ENCODE measurements around the gene FAM89A. TPM values are rescaled to one million over a fixed set of nuclear protein-coding genes. Genes with fewer than 3 reads are reported as not detected.

The FAM89A gene
- total RNA-seq, 4 donors from 2014 or later: 8.0 to 27.0 (median 17.1) TPM

DNA sequence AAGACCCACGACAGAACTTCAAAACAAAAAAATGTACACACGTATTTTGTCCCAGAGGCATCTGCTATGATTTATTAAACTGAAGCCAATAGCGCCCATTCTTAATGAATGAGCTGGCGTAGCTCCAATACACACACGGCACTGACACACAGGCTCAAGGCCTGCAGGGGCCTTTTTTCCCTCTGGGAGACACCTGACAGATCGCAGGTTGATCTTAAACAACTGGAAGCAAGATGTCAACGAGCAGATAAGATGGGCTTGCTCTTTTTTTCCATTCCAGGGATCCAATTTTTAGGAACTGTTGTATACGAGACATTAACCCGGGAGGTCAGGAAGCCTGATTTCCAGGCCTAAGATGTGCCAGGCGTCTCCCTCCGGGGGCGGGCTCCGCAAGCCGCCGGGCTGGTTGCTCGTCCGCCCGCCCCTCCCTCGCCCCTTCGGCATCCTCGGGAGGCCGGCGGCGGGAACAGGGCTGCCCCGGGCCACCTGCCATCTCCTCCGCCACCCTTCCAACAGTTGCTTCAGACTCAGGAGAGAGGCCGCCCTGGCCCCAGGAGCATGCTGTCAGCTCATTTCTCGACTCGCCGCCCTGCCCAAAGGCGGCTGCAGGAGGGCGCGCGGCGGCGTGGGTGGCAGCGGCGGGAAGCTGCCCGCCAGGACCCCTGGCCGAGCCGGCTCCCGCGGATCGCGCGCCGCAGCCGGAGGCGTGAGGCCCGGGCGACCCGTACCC, 62.1 kb downstream of the FAM89A start:
- peak; percentile 44 to 51 for DNase-seq
- peaks cover 0 to 4% of the 10 kb centered on the region in 2 donors for H3K36me3 ChIP-seq
- no peaks in the 10 kb centered on the region for H3K27me3 ChIP-seq
- peak overlapping the region; percentile 17 to 69 (median 55) for H3K4me3 ChIP-seq (replicated peaks in 1 of 3)
- intact Hi-C loops (cut with DNase I): loop anchor here (5.0 to 10.0 kb wide), 2 partner anchors 67 to 181 kb away; partner anchors contain the start of gene FAM89A
- H3K27ac ChIP-seq: peak overlapping the region in 2 of 3 donors; percentile 24 to 44
- WGBS, 2 donors: 2 to 9% methylated on average over 14 to 43 of the region's 52 CpGs
- TF ChIP-seq POLR2A (IDR thresholded peaks at IDR 0.05): no peak
- TF ChIP-seq, protein P1, sequence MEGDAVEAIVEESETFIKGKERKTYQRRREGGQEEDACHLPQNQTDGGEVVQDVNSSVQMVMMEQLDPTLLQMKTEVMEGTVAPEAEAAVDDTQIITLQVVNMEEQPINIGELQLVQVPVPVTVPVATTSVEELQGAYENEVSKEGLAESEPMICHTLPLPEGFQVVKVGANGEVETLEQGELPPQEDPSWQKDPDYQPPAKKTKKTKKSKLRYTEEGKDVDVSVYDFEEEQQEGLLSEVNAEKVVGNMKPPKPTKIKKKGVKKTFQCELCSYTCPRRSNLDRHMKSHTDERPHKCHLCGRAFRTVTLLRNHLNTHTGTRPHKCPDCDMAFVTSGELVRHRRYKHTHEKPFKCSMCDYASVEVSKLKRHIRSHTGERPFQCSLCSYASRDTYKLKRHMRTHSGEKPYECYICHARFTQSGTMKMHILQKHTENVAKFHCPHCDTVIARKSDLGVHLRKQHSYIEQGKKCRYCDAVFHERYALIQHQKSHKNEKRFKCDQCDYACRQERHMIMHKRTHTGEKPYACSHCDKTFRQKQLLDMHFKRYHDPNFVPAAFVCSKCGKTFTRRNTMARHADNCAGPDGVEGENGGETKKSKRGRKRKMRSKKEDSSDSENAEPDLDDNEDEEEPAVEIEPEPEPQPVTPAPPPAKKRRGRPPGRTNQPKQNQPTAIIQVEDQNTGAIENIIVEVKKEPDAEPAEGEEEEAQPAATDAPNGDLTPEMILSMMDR (IDR thresholded peaks at IDR 0.05): no peak
- H3K4me1 ChIP-seq: peaks cover 10 to 16% of the 10 kb centered on the region in 2 donors
- no peaks in the 10 kb centered on the region for H3K9me3 ChIP-seq

DNA sequence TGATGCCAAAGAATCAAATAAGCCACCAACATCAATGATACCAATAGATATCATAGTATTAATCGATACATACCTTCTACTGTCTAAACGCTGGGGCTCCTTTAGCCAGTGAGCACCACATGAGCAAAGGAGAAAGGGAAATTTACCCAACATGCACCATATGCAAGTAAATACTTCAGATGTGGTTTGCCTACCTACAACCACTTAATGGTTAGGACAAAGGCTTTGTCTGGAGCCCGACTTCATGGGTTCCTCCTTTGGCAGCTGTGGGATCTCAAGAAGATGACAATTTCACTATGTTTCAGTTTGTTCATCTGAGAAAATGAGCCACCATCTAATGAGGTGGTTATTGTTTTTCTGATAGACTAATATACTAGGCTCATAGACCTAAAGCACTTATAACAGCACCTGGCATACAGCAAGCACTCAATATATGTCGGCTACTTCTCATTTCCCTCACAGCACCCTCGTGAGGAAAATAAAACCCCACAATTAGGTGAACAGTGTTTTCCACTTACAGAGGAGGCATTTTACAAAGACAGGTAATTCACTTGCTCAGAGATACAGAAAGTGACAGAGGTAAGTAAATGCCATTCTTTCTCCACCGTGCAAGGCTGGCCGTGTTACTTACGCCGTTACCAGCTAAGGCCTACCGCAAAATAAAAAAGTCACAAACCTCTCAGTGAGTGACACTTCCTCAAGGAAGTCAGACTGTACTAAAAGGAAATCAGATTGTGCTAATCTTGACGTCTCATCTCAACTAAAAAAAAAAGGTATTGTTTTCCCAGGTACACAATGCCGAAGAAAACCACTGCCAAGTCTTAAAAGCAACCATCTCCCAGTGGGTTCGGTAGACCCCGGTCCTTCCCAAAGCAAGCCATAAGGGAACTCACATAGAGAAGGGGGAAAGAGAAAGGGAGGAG, 63.0 kb downstream of the FAM89A start:
- peaks cover 10 to 16% of the 10 kb centered on the region in 2 donors for H3K4me1 ChIP-seq
- no peaks in the 10 kb centered on the region for H3K9me3 ChIP-seq
- TF ChIP-seq, protein P1 (IDR thresholded peaks at IDR 0.05): no peak
- no peak for TF ChIP-seq POLR2A (IDR thresholded peaks at IDR 0.05)
- peaks cover 0 to 4% of the 10 kb centered on the region in 2 donors for H3K36me3 ChIP-seq
- DNase-seq: no peak
- H3K4me3 ChIP-seq (replicated peaks in 1 of 3): peak overlapping the region in 1 of 3 donors; percentile 69
- no peaks in the 10 kb centered on the region for H3K27me3 ChIP-seq
- 62 to 64% methylated on average over 14 of the region's 14 CpGs for WGBS, 2 donors
- H3K27ac ChIP-seq: peak overlapping the region in 2 of 3 donors; percentile 24 to 44
- intact Hi-C loops (cut with DNase I): loop anchor here (5.0 to 10.0 kb wide), 2 partner anchors 68 to 180 kb away; partner anchors contain the start of gene FAM89A

DNA sequence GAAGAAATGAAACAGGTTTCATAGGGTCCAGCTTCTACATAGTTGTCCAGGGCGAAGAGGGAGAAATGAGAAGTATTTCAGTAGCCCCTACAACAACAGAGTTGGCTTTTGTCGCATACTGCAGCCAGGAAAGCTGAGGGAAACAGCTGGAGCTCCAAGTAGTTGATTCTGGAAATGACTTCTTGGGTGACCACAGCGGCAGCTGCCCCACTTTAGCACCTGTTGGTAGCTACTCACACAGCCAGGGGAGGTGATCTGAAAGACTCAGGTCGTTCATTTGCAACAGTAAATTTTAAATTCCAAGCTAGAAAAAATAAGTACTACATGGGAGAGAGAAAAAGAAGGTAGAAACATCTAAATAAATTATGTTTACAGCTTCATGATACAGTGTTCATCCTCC, 63.7 kb downstream of the FAM89A start:
- no peak overlapping the region for H3K27ac ChIP-seq
- WGBS, 2 donors: 90 to 97% methylated on average over 4 of the region's 4 CpGs
- TF ChIP-seq, protein P1 (IDR thresholded peaks at IDR 0.05): no peak
- no peak for TF ChIP-seq POLR2A (IDR thresholded peaks at IDR 0.05)
- no peak overlapping the region for H3K4me3 ChIP-seq (replicated peaks in 1 of 3)
- H3K27me3 ChIP-seq: no peaks in the 10 kb centered on the region
- DNase-seq: no peak
- intact Hi-C loops (cut with DNase I): loop anchor here (5.0 to 10.0 kb wide), 2 partner anchors 68 to 179 kb away; partner anchors contain the start of gene FAM89A
- peaks cover 10 to 16% of the 10 kb centered on the region in 2 donors for H3K4me1 ChIP-seq
- no peaks in the 10 kb centered on the region for H3K9me3 ChIP-seq
- H3K36me3 ChIP-seq: peaks cover 0 to 1% of the 10 kb centered on the region in 2 donors

DNA sequence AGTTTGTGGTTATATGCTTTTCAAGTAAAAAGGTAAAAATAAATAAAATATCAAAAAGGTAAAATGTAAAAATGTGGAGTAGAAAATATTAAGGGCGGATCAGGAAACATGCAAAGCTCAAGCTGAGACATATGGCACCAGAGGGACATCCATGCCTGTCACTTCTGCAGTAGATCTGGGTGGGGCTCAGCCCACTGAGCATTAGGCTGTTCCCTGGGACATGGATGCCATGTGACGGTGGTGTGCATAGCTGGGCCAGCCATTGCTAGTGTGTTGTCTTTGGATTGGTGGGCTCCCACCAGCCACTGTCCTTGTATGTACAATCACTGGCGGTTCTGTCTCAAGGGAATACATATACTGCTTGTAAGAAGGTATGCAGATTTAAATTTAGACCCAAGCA, 64.4 kb downstream of the FAM89A start:
- no peak for DNase-seq
- intact Hi-C loops (cut with DNase I): loop anchor here (5.0 to 10.0 kb wide), 2 partner anchors 69 to 178 kb away; partner anchors contain the start of gene FAM89A
- H3K27me3 ChIP-seq: no peaks in the 10 kb centered on the region
- TF ChIP-seq POLR2A (IDR thresholded peaks at IDR 0.05): no peak
- TF ChIP-seq, protein P1 (IDR thresholded peaks at IDR 0.05): no peak
- no peak overlapping the region for H3K4me3 ChIP-seq (replicated peaks in 1 of 3)
- H3K9me3 ChIP-seq: no peaks in the 10 kb centered on the region
- H3K4me1 ChIP-seq: peaks cover 10 to 16% of the 10 kb centered on the region in 2 donors
- 91 to 92% methylated on average over 3 of the region's 3 CpGs for WGBS, 2 donors
- no peak overlapping the region for H3K27ac ChIP-seq
- no peaks in the 10 kb centered on the region for H3K36me3 ChIP-seq

All from thyroid gland (tissue), 4 donors.